Smooth muscle cell (in vitro differentiated cells): ENCODE results near the gene PTK7. TPM values are rescaled to one million over a fixed set of nuclear protein-coding genes. Genes with fewer than 3 reads are reported as not detected.
A peak's percentile ranks its signal among the peaks of the same experiment; 100 is the strongest.

ENCODE experiments used
- DNase-seq: peaks from one replicate; lab custom pipeline; 2025; ENCODE audit not compliant: unreplicated experiment; lab: John Stamatoyannopoulos, UW
- H2AFZ ChIP-seq: fragments of 200-600 bp; sonication (generic); 2 replicates; pipeline ENCODE4 v1.6.0; 2016; ENCODE audit warnings: antibody characterized with exemption, low read depth, mild to moderate bottlenecking
- H3F3A ChIP-seq: fragments of 200-600 bp; sonication (generic); 2 replicates; pipeline ENCODE4 v1.6.0; 2017; ENCODE audit warnings: antibody characterized with exemption, low read depth
- H3K27ac ChIP-seq: fragments of 200-600 bp; sonication (generic); 2 replicates; pipeline ENCODE4 v1.5.1; 2016; ENCODE audit warnings: low read depth, mild to moderate bottlenecking
- H3K27me3 ChIP-seq: fragments of 200-600 bp; sonication (generic); 2 replicates; pipeline ENCODE4 v1.6.1; 2016; ENCODE audit warnings: low read depth, mild to moderate bottlenecking
- H3K36me3 ChIP-seq: fragments of 200-600 bp; sonication (generic); 2 replicates; pipeline ENCODE4 v1.5.1; 2016; ENCODE audit warnings: low read depth
- H3K4me1 ChIP-seq: fragments of 200-600 bp; sonication (generic); 2 replicates; pipeline ENCODE4 v1.5.1; 2016; ENCODE audit warnings: low read depth
- H3K4me2 ChIP-seq: fragments of 200-600 bp; sonication (generic); 2 replicates; pipeline ENCODE4 v1.6.0; 2016; ENCODE audit warnings: mild to moderate bottlenecking
- H3K4me3 ChIP-seq: fragments of 200-600 bp; sonication (generic); 2 replicates; pipeline ENCODE4 v1.5.1; 2016; ENCODE audit warnings: mild to moderate bottlenecking
- H3K79me2 ChIP-seq: fragments of 200-600 bp; sonication (generic); 2 replicates; pipeline ENCODE4 v1.6.0; 2016; ENCODE audit warnings: low read depth, mild to moderate bottlenecking
- H3K9ac ChIP-seq: fragments of 200-600 bp; sonication (generic); 2 replicates; pipeline ENCODE4 v1.6.0; 2016; ENCODE audit warnings: low read depth
- H3K9me3 ChIP-seq: fragments of 200-600 bp; sonication (generic); replicated peaks from 2 replicates; pipeline ENCODE4 v1.5.1; 2016; ENCODE audit warnings: low read depth
- H4K20me1 ChIP-seq: fragments of 200-600 bp; sonication (generic); 2 replicates; pipeline ENCODE4 v1.6.0; 2016; ENCODE audit warnings: low read depth
- WGBS: methylation state at CpG from one replicate; pipeline ENCODE4 v1.1.7; 2016; ENCODE audit warnings: low lambda C conversion rate; 5-methylcytosine and 5-hydroxymethylcytosine counted together
- polyA plus RNA-seq: library from polyadenylated mRNA; unstranded; fragments of >200 nt; fragmentation: Nextera tagmentation; extraction: Ambion mirVana; gene quantifications from 2 replicates; pipeline ENCODE4 v1.2.1, GENCODE V29; 2016
- total RNA-seq: library from RNA; depleted of rRNA; stranded (reverse); fragments of >200 nt; gene quantifications from 2 replicates; pipeline ENCODE4 v1.2.3, GENCODE V29; 2014
- TF ChIP-seq, protein P1 (sequence below): fragments of 200-600 bp; sonication (generic); IDR thresholded peaks from 2 replicates; pipeline ENCODE4 v1.5.1; 2017; ENCODE audit warnings: borderline replicate concordance, mild to moderate bottlenecking, antibody characterized with exemption; ENCODE audit not compliant: insufficient read depth, poor library complexity, severe bottlenecking

PTK7 gene
- total and polyA plus RNA-seq, 2 experiments from 2014 or later: 376 to 598 TPM

DNA sequence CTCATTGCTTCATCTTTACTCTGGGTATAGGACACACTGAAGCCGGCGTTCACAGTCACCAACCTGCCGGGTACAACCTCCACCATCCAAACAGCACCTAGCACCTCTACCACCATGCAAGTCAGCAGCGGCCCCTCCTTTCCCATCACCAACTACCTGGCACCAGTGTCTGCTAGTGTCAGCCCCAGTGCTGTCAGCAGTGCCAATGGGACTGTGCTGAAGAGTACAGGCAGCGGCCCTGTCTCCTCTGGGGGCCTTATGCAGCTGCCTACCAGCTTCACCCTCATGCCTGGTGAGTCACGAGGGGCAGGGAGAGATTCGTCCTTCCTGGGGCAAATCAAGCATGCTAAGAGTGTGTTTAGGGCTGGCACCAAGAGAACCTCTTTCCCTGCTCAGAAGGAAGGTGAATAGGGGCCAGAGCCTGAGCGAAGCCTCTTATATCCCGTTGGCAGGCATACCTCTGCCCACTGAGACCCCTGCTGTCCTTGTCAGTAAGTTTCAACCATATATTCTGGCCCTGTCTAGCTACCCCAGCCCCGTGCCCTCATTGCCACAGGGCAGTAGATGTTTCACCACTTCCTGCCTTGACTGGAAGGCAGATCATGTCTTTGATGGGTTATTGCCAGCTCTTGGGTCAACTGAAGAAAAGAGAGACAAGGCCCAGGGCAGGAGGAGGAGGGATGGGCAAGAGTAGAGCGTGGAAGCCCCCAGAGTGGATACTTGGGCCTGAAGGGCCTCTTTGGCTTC lies 99.7 kb downstream of the PTK7 start:
- Histone ChIP-seq H3K9ac (peak overlapping the region; percentile 81), H4K20me1 (peaks cover 28% of the 10 kb centered on the region), H3K36me3 (peaks cover 4% of the 10 kb centered on the region), H3K9me3 (no peaks in the 10 kb centered on the region), H3K4me1 (peaks cover 19% of the 10 kb centered on the region), H3K79me2 (peaks cover 53% of the 10 kb centered on the region), H2AFZ (no peak overlapping the region), H3K27me3 (no peaks in the 10 kb centered on the region), H3K4me3 (no peak overlapping the region), H3F3A (peaks cover 34% of the 10 kb centered on the region), H3K4me2 (no peak overlapping the region), H3K27ac (peak overlapping the region; percentile 98)
- WGBS: 95% methylated on average over 11 of the region's 11 CpGs
- no peak for DNase-seq
- TF ChIP-seq, protein P1, sequence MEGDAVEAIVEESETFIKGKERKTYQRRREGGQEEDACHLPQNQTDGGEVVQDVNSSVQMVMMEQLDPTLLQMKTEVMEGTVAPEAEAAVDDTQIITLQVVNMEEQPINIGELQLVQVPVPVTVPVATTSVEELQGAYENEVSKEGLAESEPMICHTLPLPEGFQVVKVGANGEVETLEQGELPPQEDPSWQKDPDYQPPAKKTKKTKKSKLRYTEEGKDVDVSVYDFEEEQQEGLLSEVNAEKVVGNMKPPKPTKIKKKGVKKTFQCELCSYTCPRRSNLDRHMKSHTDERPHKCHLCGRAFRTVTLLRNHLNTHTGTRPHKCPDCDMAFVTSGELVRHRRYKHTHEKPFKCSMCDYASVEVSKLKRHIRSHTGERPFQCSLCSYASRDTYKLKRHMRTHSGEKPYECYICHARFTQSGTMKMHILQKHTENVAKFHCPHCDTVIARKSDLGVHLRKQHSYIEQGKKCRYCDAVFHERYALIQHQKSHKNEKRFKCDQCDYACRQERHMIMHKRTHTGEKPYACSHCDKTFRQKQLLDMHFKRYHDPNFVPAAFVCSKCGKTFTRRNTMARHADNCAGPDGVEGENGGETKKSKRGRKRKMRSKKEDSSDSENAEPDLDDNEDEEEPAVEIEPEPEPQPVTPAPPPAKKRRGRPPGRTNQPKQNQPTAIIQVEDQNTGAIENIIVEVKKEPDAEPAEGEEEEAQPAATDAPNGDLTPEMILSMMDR: no peak

DNA sequence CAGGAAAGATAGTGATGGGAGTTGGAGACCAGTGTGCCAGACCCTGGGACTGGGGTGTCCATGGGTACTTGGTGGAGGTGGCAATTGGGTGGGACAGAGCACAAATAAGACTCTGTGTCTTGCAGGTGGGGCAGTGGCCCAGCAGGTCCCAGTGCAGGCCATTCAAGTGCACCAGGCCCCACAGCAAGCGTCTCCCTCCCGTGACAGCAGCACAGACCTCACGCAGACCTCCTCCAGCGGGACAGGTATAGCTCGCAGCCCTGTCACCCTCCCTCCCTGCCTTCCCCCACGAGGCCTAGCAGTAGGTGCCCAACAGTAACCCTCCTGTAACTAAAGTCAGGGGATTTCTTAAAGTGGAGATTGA lies 100.3 kb downstream of the PTK7 start:
- Histone ChIP-seq H3K79me2 (peaks cover 52% of the 10 kb centered on the region), H3K9ac (no peak overlapping the region), H3K4me3 (no peak overlapping the region), H3K27ac (peak overlapping the region; percentile 98), H3K9me3 (no peaks in the 10 kb centered on the region), H4K20me1 (peaks cover 28% of the 10 kb centered on the region), H3F3A (peaks cover 38% of the 10 kb centered on the region), H3K27me3 (no peaks in the 10 kb centered on the region), H3K4me1 (peaks cover 24% of the 10 kb centered on the region), H2AFZ (no peak overlapping the region), H3K4me2 (no peak overlapping the region), H3K36me3 (peaks cover 4% of the 10 kb centered on the region)
- no peak for DNase-seq
- WGBS: 98% methylated on average over 6 of the region's 6 CpGs
- TF ChIP-seq, protein P1: no peak

DNA sequence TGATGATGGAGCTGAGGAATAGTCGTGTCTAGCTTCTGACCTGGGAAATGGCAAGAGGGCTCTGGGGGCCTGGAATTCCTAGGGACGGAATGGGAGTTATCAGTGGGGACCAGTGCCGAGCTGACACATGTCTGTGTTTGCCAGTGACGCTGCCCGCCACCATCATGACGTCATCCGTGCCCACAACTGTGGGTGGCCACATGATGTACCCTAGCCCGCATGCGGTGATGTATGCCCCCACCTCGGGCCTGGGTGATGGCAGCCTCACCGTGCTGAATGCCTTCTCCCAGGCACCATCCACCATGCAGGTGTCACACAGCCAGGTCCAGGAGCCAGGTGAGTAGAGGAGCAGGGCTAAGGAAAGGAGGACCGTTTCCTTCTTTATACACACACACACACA lies 102.0 kb downstream of the PTK7 start:
- H3K4me1 ChIP-seq: peaks cover 21% of the 10 kb centered on the region
- no peak for DNase-seq
- H3K79me2 ChIP-seq: peaks cover 34% of the 10 kb centered on the region
- H3K4me2 ChIP-seq: no peak overlapping the region
- WGBS: 92% methylated on average over 12 of the region's 12 CpGs
- no peak overlapping the region for H3K27ac ChIP-seq
- peaks cover 14% of the 10 kb centered on the region for H4K20me1 ChIP-seq
- H2AFZ ChIP-seq: no peak overlapping the region
- no peaks in the 10 kb centered on the region for H3K9me3 ChIP-seq
- TF ChIP-seq, protein P1: no peak
- H3K27me3 ChIP-seq: no peaks in the 10 kb centered on the region
- H3K4me3 ChIP-seq: no peak overlapping the region
- H3K9ac ChIP-seq: no peak overlapping the region
- H3K36me3 ChIP-seq: peaks cover 4% of the 10 kb centered on the region
- peaks cover 32% of the 10 kb centered on the region for H3F3A ChIP-seq
